ENCODE data around the gene ADAP1. TPM values are rescaled to one million over a fixed set of nuclear protein-coding genes. Genes with fewer than 3 reads are reported as not detected.
A peak's percentile ranks its signal among the peaks of the same experiment; 100 is the strongest.

Gene ADAP1
- total and polyA plus RNA-seq, 2 of the 13 experiments (the other 11 are each of a cell fraction or from before 2014, with no cell fraction given), result 10.5 to 24.6 TPM

GRCh38 chr7:991729-992656, 37.5 kb upstream of the ADAP1 start (continued):
- 0 out of 2 replicates have a peak, but pooled peaks have one; percentile 7 for TF ChIP-seq ZNF770 (CRISPR knock-in tag; IDR thresholded peaks at IDR 0.05)
- TF ChIP-seq TRAFD1 (CRISPR knock-in tag; IDR thresholded peaks at IDR 0.05; ENCODE audit: borderline replicate concordance), result no peak
- TF ChIP-seq ZBTB10 (CRISPR knock-in tag; IDR thresholded peaks at IDR 0.05; ENCODE audit: borderline replicate concordance), result no peak; the same call in 1 of the 2 replicates
- TF ChIP-seq MAZ (IDR thresholded peaks at IDR 0.05; ENCODE audit: borderline replicate concordance, low read depth, low read length), result no peak
- no peak for TF ChIP-seq MAZ (CRISPR knock-in tag; IDR thresholded peaks at IDR 0.05; ENCODE audit: low read depth)
- TF ChIP-seq MLLT10 (CRISPR knock-in tag; IDR thresholded peaks at IDR 0.05), result no peak
- TF ChIP-seq ZNF280B (CRISPR knock-in tag; IDR thresholded peaks at IDR 0.05; ENCODE audit: borderline replicate concordance), result no peak
- TF ChIP-seq ZNF432 (CRISPR knock-in tag; IDR thresholded peaks at IDR 0.05; ENCODE audit: borderline replicate concordance), result no peak
- TF ChIP-seq RBM22 (optimal IDR thresholded peaks at IDR 0.05; ENCODE audit: low read length), result no peak
- TF ChIP-seq AGO1 (IDR thresholded peaks at IDR 0.05; ENCODE audit: low read depth, low read length, poor library complexity, severe bottlenecking), result peak; percentile 99
- no peak; the same call in 1 of the 2 replicates for TF ChIP-seq RXRA (CRISPR knock-in tag; IDR thresholded peaks at IDR 0.05)
- no peak for TF ChIP-seq KMT2B (CRISPR knock-in tag; IDR thresholded peaks at IDR 0.05)
- no peak for TF ChIP-seq SMARCC2 (IDR thresholded peaks at IDR 0.05)
